SH-SY5Y (cell line): ENCODE results near the gene PRR20G.

Experiments
- GATA2 ChIP-seq: IDR thresholded peaks from 2 replicates; pipeline ENCODE4 v1.6.1; 2011; ENCODE audit warnings: mild to moderate bottlenecking, low read depth, low read length
- GATA3 ChIP-seq: IDR thresholded peaks from 2 replicates; pipeline ENCODE4 v1.6.1; 2011; ENCODE audit warnings: low read depth, mild to moderate bottlenecking, low read length, moderate library complexity

DNA sequence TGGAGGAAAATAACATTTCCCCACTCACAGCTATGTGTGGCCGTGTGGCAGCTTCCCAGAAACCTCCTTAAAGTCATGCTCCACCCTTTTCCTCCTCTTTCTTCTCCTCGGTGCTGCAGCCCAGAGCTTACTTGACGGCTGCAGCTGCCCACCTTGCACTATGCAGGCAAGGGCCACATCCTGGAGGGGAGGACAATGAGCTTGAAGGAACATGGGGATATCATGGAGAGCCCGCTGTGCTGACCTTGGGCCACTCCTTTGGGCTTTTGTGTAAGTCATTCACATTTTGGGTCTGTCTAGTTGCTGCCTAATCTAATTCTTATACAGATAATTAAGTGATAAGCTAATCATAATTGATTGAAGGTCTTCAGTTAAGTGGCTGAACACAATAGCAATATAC lies 28.0 kb downstream of the PRR20G start:
- no peak for TF ChIP-seq GATA2
- TF ChIP-seq GATA3, result no peak
